DMS53 treated with DMSO at 0.1 percent for 48 hours (cell line): ENCODE measurements around the gene ABHD16A.

Experiments used
- DNase-seq: peaks from one replicate; lab custom pipeline; 2025; ENCODE audit not compliant: unreplicated experiment; lab: John Stamatoyannopoulos, UW

ABHD16A gene

GRCh38 chr6:31702819-31703716 is at the start of gene ABHD16A:
Gene ABHD16A, minus strand, starts transcription at chr6:31703324. Its CDS starts 43 bp downstream, at chr6:31703281.
- DNase-seq = peak; percentile 89

GRCh38 chr6:31752739-31753319 is 49.7 kb upstream of the ABHD16A start:
- no peak for DNase-seq

GRCh38 chr6:31750411-31751022 is 47.4 kb upstream of the ABHD16A start:
- DNase-seq = no peak

GRCh38 chr6:31749301-31750036 is 46.3 kb upstream of the ABHD16A start:
- DNase-seq = peak; percentile 41

GRCh38 chr6:31744422-31744821 is 41.3 kb upstream of the ABHD16A start:
- no peak for DNase-seq

GRCh38 chr6:31742894-31743293 is 39.8 kb upstream of the ABHD16A start:
- no peak for DNase-seq

- DNase-seq = no peak
Measured at GRCh38 chr6:31741815-31742214, 38.7 kb upstream of the ABHD16A start.

- DNase-seq = no peak
Measured at GRCh38 chr6:31740397-31741223, 37.5 kb upstream of the ABHD16A start.

- DNase-seq = peak; percentile 98
Measured at GRCh38 chr6:31739639-31740396, 36.7 kb upstream of the ABHD16A start, which contains the start of gene MSH5. Gene MSH5, plus strand, starts transcription at chr6:31740005. Its CDS starts 462 bp downstream, at chr6:31740467.

- peak; percentile 97 for DNase-seq
Measured at GRCh38 chr6:31737991-31738979, 35.2 kb upstream of the ABHD16A start.

- peak; percentile 80 for DNase-seq
Measured at GRCh38 chr6:31737315-31737990, 34.3 kb upstream of the ABHD16A start.

- DNase-seq = no peak
Measured at GRCh38 chr6:31736768-31737314, 33.7 kb upstream of the ABHD16A start.

GRCh38 chr6:31736021-31736767 is 33.1 kb upstream of the ABHD16A start, which contains the start of gene CLIC1:
Gene CLIC1, minus strand, starts transcription at chr6:31736530. Its CDS starts 230 bp downstream, at chr6:31736300.
- peak; percentile 82 for DNase-seq

- DNase-seq = peak; percentile 69
Measured at GRCh38 chr6:31734821-31735406, 31.8 kb upstream of the ABHD16A start.

- no peak for DNase-seq
Measured at GRCh38 chr6:31734247-31734820, 31.2 kb upstream of the ABHD16A start.

GRCh38 chr6:31733734-31734133 is 30.6 kb upstream of the ABHD16A start:
- DNase-seq = no peak
